Measurements from ENCODE around the gene DIAPH3.

- TF ChIP-seq RAD21 (IDR thresholded peaks at IDR 0.05; ENCODE audit: low read length) (no peak), CTCF (conservative IDR thresholded peaks at IDR 0.05; ENCODE audit: low read depth, low read length) (no peak), POLR2A (IDR thresholded peaks at IDR 0.05; ENCODE audit: low read depth, low read length) (no peak), CHD1 (IDR thresholded peaks at IDR 0.05; ENCODE audit: low read depth, low read length) (no peak), MXI1 (IDR thresholded peaks at IDR 0.05; ENCODE audit: borderline replicate concordance, low read depth, low read length) (no peak), BHLHE40 (IDR thresholded peaks at IDR 0.05; ENCODE audit: low read depth, low read length) (no peak), RFX5 (IDR thresholded peaks at IDR 0.05; ENCODE audit: low read depth, low read length) (no peak), RCOR1 (IDR thresholded peaks at IDR 0.05; ENCODE audit: insufficient replicate concordance, low read length) (no peak), USF2 (IDR thresholded peaks at IDR 0.05; ENCODE audit: low read depth, low read length) (no peak), FOS (IDR thresholded peaks at IDR 0.05; ENCODE audit: low read depth, low read length) (no peak), MAFK (IDR thresholded peaks at IDR 0.05; ENCODE audit: low read depth, low read length) (no peak), CEBPB (IDR thresholded peaks at IDR 0.05; ENCODE audit: low read depth, low read length) (no peak)
These were observed 498.5 kb downstream of the DIAPH3 start for GRCh38 chr13:59665184-59665583.
